ENCODE results near the gene MAD1L1. TPM values are rescaled to one million over a fixed set of nuclear protein-coding genes. Genes with fewer than 3 reads are reported as not detected.

The MAD1L1 gene
- total and polyA plus RNA-seq, 10 donors, result 47.3 to 118 (median 68.2) TPM

DNA sequence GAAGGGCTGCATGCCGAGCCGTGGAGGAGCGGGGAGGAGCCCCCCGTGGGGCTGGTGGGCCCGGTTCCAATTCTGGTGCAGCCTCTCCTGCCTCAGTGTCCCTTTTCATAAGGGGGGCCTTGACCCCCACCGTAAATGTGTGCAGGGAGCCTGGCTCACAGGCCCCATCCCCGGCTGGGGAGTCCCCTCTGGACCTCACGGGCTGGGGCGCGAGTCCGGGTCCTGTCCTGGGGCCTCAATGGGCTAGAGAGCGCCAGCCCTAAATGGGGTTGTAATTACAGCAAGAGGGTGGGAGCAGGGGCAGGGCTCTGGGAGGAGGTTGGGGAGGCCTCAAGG lies 359.7 kb downstream of the MAD1L1 start:
- Histone ChIP-seq H3K9me3 (peaks cover 0 to 12% (median 8%) of the 10 kb centered on the region in 8 donors), H3K4me3 (no peak overlapping the region), H3K27me3 (replicated peaks in 1 of 7) (no peaks in the 10 kb centered on the region), H3K27ac (no peak overlapping the region), H3K36me3 (peaks cover 0 to 33% (median 6%) of the 10 kb centered on the region in 6 donors), H3K4me1 (peaks cover 0 to 19% (median 10%) of the 10 kb centered on the region in 6 donors)
- no peak for TF ChIP-seq POLR2AphosphoS5 (IDR thresholded peaks at IDR 0.05)
- no peak for TF ChIP-seq POLR2A (IDR thresholded peaks at IDR 0.05)
- TF ChIP-seq CTCF (IDR thresholded peaks at IDR 0.05 in 8 of 11, conservative IDR thresholded peaks at IDR 0.05 in 3 of 11), result no peak
- intact Hi-C loops (cut with DNase I; ENCODE audit: low total_unique reads), result no loop called here
- DNase-seq, result no peak
- 93 to 95% (median 94%) methylated on average over 12 of the region's 12 CpGs for WGBS, 5 donors

- Histone ChIP-seq H3K27ac (no peak overlapping the region), H3K9me3 (peaks cover 0 to 6% (median 2%) of the 10 kb centered on the region in 8 donors), H3K27me3 (replicated peaks in 1 of 7) (no peaks in the 10 kb centered on the region), H3K4me3 (no peak overlapping the region), H3K4me1 (peaks cover 0 to 19% (median 10%) of the 10 kb centered on the region in 6 donors), H3K36me3 (peaks cover 0 to 35% (median 6%) of the 10 kb centered on the region in 6 donors)
- TF ChIP-seq POLR2AphosphoS5 (IDR thresholded peaks at IDR 0.05) (no peak), CTCF (IDR thresholded peaks at IDR 0.05 in 8 of 11, conservative IDR thresholded peaks at IDR 0.05 in 3 of 11) (no peak), POLR2A (IDR thresholded peaks at IDR 0.05) (no peak)
- WGBS, 5 donors, result 94 to 98% (median 95%) methylated on average over 33 to 39 of the region's 39 CpGs
- intact Hi-C loops (cut with DNase I; ENCODE audit: low total_unique reads), result no loop called here
- DNase-seq, result no peak
Observed at GRCh38 chr7:1872191-1873069, 360.3 kb downstream of the MAD1L1 start.

- no peaks in the 10 kb centered on the region for H3K9me3 ChIP-seq
- peaks cover 0 to 50% (median 6%) of the 10 kb centered on the region in 6 donors for H3K36me3 ChIP-seq
- no peak overlapping the region for H3K4me3 ChIP-seq
- intact Hi-C loops (cut with DNase I; ENCODE audit: low total_unique reads), result no loop called here
- DNase-seq, result no peak
- TF ChIP-seq POLR2A (IDR thresholded peaks at IDR 0.05) (no peak), CTCF (IDR thresholded peaks at IDR 0.05 in 8 of 11, conservative IDR thresholded peaks at IDR 0.05 in 3 of 11) (no peak), POLR2AphosphoS5 (IDR thresholded peaks at IDR 0.05) (no peak)
- H3K27ac ChIP-seq, result no peak overlapping the region
- H3K27me3 ChIP-seq (replicated peaks in 1 of 7), result no peaks in the 10 kb centered on the region
- 95 to 97% (median 96%) methylated on average over 16 to 28 of the region's 28 CpGs for WGBS, 5 donors
- H3K4me1 ChIP-seq, result peaks cover 0 to 2% (median 0%) of the 10 kb centered on the region in 6 donors
Observed at GRCh38 chr7:1869452-1870130, 363.2 kb downstream of the MAD1L1 start.
